NCI-H2196 treated with DMSO at 0.1 percent for 48 hours (cell line): ENCODE measurements around the gene HDAC9.

ENCODE experiments used
- DNase-seq: peaks from one replicate; lab custom pipeline; 2025; ENCODE audit not compliant: unreplicated experiment; lab: John Stamatoyannopoulos, UW

Gene HDAC9

DNA sequence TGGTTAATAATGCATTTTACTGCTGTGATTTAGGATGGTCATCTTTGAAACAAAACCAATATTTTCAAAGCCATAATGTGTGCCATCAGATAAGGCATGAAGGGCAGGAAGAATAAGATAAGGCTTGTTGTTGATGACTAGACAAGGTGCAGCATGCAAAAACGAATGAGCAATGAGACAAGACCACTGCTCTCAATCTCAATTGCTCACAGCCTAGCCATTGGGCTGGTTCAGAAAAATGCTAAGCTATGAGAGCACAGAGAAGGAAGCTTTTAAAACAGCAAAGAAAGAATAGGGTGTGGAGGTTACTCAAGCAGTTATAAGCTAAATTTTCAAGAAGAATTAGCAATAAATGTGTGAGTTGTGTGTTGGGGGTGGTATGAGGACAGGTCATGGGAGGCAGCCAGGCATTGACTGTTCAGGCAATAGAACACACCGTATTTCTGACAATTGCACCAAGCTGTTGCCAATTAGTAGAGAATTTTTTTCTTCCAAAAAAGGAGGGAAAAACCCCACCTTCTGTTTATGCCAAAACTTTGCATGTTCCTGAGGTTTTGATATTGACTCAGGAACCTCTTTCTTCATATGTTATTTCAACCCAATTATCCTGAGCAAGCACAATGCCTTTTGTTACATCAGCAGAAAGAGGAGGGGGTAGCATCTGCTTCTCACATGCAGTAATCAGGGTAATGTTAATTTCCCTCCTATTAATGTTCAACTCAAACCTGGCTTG, 276.5 kb downstream of the HDAC9 start:
- no peak for DNase-seq

- no peak for DNase-seq
These were observed 277.0 kb downstream of the HDAC9 start for GRCh38 chr7:18772567-18772965.

DNA sequence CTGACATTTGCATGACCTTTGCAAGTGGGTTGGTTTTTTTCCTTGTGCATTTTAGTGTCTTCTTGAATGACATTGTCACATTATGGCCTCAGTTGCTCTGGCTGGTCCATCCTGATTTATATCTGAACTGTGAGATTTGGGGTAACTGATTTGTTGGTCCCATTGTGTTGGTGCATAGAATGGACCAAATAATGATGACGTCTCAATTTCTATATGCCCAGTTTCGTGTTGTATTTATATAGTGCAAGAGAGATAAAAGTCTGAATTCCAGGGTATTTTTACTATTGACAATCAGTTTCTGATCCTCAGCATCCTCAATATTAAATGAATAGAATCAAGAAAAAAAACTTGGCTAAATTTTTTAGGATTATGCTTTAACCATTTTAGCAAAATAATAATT, 281.8 kb downstream of the HDAC9 start:
- no peak for DNase-seq

GRCh38 chr7:18778594-18778993, 283.0 kb downstream of the HDAC9 start:
- DNase-seq, result no peak

- no peak for DNase-seq
These were observed 284.7 kb downstream of the HDAC9 start for GRCh38 chr7:18780266-18780665.

GRCh38 chr7:18780938-18781337, 285.4 kb downstream of the HDAC9 start:
- no peak for DNase-seq

- no peak for DNase-seq
These were observed 290.7 kb downstream of the HDAC9 start for GRCh38 chr7:18786196-18786727.

DNA sequence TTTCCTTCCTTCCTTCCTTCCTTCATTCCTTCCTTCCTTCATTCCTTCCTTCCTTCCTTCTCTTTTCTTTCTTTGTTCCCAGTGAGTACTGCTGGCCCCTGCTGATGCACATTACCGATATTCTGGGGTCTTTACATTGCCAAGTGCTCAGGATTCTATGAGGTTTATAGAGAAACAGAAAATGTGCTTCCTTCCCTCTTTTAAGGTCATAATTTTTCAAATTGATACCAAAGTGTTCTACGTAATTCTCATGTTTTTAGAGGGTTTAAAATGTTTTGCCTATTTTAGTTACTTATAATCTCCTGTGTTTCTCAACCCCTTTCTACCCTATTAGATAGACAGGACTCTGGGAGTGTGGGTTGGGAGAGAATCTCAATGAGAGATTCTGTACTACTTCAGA, 291.2 kb downstream of the HDAC9 start:
- no peak for DNase-seq

DNA sequence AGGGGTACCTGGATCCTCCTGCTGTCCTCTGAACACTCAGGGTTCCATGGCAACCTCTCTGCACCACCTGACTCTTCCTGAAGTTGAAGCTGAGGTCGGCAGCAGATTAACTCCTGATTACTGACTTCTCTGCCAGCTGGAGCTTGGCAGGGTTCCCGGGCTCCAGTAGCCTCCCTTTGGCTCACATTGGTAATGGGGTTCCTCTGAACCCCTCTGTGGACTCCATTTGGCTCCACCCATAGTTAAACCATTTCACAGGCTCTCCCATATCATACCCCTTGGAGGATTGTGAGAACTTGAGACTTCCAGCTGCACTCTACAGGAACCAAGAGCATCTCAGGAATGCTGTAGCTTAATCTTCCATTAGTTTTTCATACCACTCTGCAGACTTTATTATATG, 292.5 kb downstream of the HDAC9 start:
- DNase-seq, result no peak

DNA sequence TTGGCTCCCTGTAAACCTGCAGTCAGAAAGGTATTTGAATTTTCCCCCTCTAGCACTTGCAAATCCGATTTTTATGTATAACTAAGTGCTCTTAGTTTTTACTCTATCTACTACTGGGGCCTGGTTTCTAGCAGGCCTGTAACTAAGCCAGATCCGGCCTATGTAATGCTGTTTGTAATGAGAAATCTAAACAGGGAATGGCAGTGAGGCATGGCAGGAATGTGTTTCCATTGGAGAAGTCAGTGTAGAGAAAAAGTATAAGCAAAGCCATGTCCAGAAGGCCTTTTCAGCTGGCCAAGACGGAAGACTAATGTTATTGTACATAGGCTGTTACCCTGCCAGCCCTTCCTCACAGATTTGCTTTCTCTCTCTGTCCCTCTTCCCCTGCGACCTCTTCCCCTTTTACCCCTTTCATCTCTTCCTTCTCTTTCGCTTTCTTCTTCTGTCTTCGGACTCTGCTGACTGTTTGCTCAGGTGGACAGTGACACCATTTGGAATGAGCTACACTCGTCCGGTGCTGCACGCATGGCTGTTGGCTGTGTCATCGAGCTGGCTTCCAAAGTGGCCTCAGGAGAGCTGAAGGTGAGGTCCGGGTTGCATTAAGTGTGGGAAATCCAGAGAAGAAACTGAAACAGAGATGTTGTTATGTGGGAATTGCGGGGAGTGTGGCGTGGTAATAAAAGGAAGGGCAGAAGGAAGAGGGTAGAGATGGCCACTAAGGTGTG, 297.5 kb downstream of the HDAC9 start:
- no peak for DNase-seq

- no peak for DNase-seq
These were observed 300.7 kb downstream of the HDAC9 start for GRCh38 chr7:18796216-18796615.

- no peak for DNase-seq
These were observed 302.7 kb downstream of the HDAC9 start for GRCh38 chr7:18798088-18798906.

- no peak for DNase-seq
These were observed 304.4 kb downstream of the HDAC9 start for GRCh38 chr7:18799899-18800298.

- no peak for DNase-seq
These were observed 308.4 kb downstream of the HDAC9 start for GRCh38 chr7:18803923-18804322.

- no peak for DNase-seq
These were observed 310.6 kb downstream of the HDAC9 start for GRCh38 chr7:18806177-18806576.

DNA sequence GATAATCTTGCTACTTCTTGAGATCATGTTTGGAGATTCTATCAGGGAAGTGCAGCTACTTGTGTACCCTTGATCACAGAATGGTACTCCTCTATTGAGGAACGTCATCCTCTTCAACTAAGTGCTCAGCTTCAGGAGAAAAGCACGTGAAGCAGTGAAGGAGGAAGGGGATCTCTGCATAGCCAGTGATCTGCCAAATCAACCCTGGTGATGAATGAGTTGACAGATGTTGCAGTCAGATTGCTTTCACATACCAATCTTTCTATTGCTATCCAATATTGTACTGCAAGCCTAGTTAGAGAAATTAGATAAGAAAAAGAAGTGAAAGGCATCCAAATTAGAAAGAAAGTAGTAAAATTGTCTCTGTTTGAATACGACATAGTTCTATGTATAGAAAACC, 312.5 kb downstream of the HDAC9 start:
- no peak for DNase-seq

- DNase-seq, result no peak
These were observed 319.9 kb downstream of the HDAC9 start for GRCh38 chr7:18815261-18815960.

DNA sequence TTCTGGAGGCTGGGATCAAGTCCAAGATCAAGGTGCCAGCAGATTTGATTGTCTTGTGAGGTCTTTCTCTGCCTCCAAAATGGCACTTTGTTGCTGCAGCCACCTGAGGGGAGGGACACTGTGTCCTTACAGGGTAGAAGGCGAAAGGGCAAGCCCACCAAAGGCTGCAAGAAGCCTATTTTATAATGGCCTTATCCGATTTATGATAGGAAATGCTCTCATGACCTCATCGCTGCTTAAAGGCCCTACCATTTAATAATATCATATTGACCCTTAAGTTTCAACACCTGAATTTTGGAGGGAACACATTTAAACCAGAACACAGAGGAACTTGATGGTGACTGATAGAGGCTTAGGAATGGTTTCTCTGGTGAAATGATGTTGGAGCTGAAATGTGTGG, 325.4 kb downstream of the HDAC9 start:
- DNase-seq, result no peak

DNA sequence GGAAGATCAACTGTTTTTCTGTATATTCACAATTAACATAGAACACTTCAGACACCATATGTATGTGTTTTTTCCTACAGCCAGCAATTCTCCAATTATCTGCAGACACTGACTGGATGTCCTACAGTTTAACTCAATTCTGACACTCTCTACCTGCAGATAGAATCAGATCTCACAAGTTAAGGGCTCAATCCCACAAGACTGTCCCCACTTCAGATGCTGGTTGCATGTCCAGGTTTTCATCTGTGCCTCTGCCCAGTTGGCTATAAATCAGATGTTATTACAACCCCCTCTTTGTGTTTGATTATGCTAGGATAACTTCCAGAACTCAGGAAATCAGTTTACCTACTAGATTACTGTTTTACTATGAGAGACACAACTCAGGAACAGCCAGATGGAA, 326.0 kb downstream of the HDAC9 start:
- no peak for DNase-seq

- no peak for DNase-seq
These were observed 328.6 kb downstream of the HDAC9 start for GRCh38 chr7:18824157-18824556.
